Epithelial cell of proximal tubule (primary cell): ENCODE data around the gene CHCHD4. TPM values are rescaled to one million over a fixed set of nuclear protein-coding genes. Genes with fewer than 3 reads are reported as not detected.

Experiments used
- DNase-seq: peaks from one replicate; pipeline ENCODE4 v3.0.0-alpha.2; 2011; ENCODE audit warnings: low read depth
- H3K4me3 ChIP-seq: 2 replicates; pipeline ENCODE4 v1.5.1; 2011; ENCODE audit warnings: low read depth, mild to moderate bottlenecking, low read length
- CTCF ChIP-seq: conservative IDR thresholded peaks from 2 replicates; pipeline ENCODE4 v1.5.1; 2012; ENCODE audit warnings: low read depth, mild to moderate bottlenecking, low read length
- total RNA-seq: library from RNA; depleted of rRNA; stranded (reverse); fragments of >200 nt; gene quantifications from 2 replicates; pipeline ENCODE4 v1.2.3, GENCODE V29; 2015

Gene CHCHD4
- total RNA-seq, 1 donor from 2014 or later, result 16.5 TPM

DNA sequence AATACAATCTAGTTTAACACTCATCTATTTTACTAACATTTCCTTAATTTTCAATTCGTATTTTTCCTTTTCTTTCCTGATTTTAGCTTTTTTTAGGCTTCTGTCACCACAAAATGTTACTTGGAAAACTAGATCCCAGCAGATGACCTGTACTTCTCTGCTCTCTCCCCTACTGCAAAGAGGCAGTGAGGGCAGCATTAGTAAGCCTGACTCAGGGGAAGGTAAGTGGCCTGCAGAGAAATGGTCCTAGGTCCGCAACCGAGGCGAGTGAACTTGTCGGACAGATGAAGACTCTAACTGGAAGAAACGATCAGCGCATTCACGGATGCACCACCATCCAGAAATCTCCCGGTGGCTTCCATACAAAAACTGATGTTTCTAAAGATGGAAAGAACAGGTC, 20.6 kb upstream of the CHCHD4 start:
- TF ChIP-seq CTCF, result no peak
- no peak for DNase-seq

GRCh38 chr3:14144423-14145075, 19.9 kb upstream of the CHCHD4 start:
- DNase-seq, result peak; percentile 95
- H3K4me3 ChIP-seq, result peak overlapping the region; percentile 5

More for the DNA sequence above, 20.6 kb upstream of the CHCHD4 start:
- no peak overlapping the region for H3K4me3 ChIP-seq

DNA sequence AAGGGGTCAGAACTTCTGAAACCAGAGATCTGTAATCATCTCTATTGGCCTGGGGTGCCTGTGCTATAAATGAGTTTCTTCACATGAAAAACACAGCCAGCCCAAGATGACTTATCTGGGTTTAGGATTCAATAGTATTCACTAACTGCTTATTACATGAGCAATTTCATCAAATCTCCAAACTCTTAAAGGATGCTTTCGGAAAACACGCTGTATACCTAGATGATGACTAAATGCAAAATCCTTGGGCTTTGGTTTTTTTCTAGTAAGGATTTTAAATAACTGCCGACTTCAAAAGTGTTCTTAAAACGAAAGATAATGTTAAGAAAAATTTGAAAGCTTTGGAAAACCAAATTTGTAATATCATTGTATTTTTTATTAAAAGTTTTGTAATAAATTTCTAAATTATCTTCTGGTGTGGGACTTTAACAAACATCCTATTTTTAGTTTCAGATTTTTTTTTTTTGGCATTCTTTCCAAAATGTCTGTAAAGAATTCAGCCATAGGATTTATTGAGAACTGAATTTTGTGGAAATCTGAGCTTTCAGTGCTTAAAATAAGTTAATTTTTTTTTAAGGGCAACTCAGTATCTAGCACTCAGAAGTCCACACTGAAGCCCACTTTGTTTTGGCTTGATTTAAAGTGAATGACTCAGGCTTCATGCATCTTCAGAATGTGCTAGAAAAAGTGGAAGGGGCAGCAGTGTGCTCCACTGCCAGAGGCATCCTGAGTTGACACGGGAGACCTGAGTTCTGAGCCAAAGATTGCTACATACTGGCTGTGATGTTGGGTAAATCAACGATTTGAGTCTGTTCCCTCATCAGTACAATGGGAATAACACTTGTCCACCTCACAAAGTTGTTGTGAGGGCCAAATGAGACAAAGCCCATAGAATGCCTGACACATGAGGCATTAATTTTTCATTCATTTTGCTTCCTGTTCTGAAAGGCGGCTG, 18.9 kb upstream of the CHCHD4 start:
- DNase-seq, result peak; percentile 94
- no peak overlapping the region for H3K4me3 ChIP-seq
- no peak for TF ChIP-seq CTCF

More at GRCh38 chr3:14144423-14145075, 19.9 kb upstream of the CHCHD4 start:
- no peak for TF ChIP-seq CTCF

- H3K4me3 ChIP-seq, result no peak overlapping the region
- no peak for TF ChIP-seq CTCF
- DNase-seq, result no peak
Observed at GRCh38 chr3:14142567-14143270, 18.0 kb upstream of the CHCHD4 start.

GRCh38 chr3:14141602-14142341, 17.1 kb upstream of the CHCHD4 start:
- H3K4me3 ChIP-seq, result no peak overlapping the region
- DNase-seq, result no peak
- no peak for TF ChIP-seq CTCF

DNA sequence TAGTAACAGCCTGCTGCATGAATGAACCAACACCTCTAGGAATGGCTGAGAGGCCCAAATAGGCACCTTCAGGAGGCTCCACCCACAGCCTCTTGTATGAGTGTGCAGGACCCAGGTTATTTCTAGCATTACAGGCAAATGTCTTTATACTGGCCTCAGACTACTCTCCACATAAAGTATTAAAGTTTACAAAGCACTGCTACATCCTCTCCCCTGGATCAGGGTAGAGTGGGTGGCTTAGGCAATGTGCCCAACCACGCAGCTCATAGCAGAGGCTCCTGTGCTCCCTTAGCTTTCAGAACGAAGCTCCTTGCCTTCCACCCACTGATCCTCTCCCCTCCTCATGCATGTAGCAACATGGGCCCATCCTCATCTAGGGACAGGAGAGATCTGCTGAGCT, 16.5 kb upstream of the CHCHD4 start:
- TF ChIP-seq CTCF, result no peak
- no peak for DNase-seq

More for the DNA sequence above, 16.5 kb upstream of the CHCHD4 start:
- H3K4me3 ChIP-seq, result no peak overlapping the region
